ENCODE data around the gene PRAF2.

DNA sequence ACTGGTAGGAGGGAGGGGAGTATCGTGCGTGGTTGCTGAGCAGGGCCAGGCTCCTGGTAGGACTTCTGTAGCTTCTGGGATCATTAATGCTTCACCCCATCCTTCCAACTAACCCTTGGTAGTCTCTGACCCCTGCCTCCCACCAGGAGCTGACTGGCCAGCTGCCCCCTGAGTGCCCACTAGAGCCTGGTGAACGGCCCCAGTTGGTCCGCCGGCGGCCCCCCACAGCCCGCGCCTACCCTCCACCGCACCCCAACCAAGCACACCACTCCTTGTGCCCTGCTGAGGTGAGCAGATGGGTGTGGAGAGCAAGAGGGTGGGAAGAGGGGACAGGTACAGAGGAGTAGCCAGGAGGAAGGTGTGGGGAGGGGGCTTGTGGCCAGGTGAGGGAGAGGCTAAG lies 10.1 kb downstream of the PRAF2 start:
- TF ChIP-seq, protein P1, sequence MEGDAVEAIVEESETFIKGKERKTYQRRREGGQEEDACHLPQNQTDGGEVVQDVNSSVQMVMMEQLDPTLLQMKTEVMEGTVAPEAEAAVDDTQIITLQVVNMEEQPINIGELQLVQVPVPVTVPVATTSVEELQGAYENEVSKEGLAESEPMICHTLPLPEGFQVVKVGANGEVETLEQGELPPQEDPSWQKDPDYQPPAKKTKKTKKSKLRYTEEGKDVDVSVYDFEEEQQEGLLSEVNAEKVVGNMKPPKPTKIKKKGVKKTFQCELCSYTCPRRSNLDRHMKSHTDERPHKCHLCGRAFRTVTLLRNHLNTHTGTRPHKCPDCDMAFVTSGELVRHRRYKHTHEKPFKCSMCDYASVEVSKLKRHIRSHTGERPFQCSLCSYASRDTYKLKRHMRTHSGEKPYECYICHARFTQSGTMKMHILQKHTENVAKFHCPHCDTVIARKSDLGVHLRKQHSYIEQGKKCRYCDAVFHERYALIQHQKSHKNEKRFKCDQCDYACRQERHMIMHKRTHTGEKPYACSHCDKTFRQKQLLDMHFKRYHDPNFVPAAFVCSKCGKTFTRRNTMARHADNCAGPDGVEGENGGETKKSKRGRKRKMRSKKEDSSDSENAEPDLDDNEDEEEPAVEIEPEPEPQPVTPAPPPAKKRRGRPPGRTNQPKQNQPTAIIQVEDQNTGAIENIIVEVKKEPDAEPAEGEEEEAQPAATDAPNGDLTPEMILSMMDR (IDR thresholded peaks at IDR 0.05): no peak
- TF ChIP-seq POLR2A (IDR thresholded peaks at IDR 0.05): no peak
